Colonic mucosa (tissue), 4 donors: ENCODE measurements around the gene ENPP5. TPM values are rescaled to one million over a fixed set of nuclear protein-coding genes. Genes with fewer than 3 reads are reported as not detected.

ENCODE experiments used
- DNase-seq: peaks from one replicate; pipeline ENCODE4 v3.0.0-alpha.2; 2020
- H3K27ac ChIP-seq: fragments of 200-600 bp; one replicate; pipeline ENCODE4 v1.8.0; 2021
- H3K27me3 ChIP-seq: fragments of 200-600 bp; one replicate; pipeline ENCODE4 v1.8.0; 2021
- H3K36me3 ChIP-seq: fragments of 200-600 bp; one replicate; pipeline ENCODE4 v1.8.0; 2021
- H3K4me1 ChIP-seq: fragments of 200-600 bp; one replicate; pipeline ENCODE4 v1.8.0; 2021; ENCODE audit warnings: mild to moderate bottlenecking
- H3K4me3 ChIP-seq: fragments of 200-600 bp; one replicate; pipeline ENCODE4 v1.8.0; 2021
- H3K9ac ChIP-seq, 2 donors: one replicate each; pipeline ENCODE4 v1.7.0; 2013; ENCODE audit warnings: control low read depth in 2 of 2, low read depth in 2 of 2, low read length in 2 of 2
- H3K9me3 ChIP-seq: fragments of 200-600 bp; one replicate; pipeline ENCODE4 v1.8.0; 2021
- CTCF ChIP-seq: fragments of 200-600 bp; IDR thresholded peaks from one replicate; pipeline ENCODE4 v1.8.0; 2022; ENCODE audit warnings: antibody characterized with exemption, mild to moderate bottlenecking
- intact Hi-C: fragments of 100-400 bp; cut with DNase I; formaldehyde crosslinking; loops from one replicate; pipeline ENCODE4 v1.14.1; 2022
- total RNA-seq, 2 donors: library from RNA; stranded (reverse); fragmentation: NEBNext Ultra II Directional in 1 of 2; extraction: Animal tissue kit (Norgen Biotek cat#: 25700) in 1 of 2; gene quantifications; one replicate each; pipeline ENCODE4 v1.2.1, GENCODE V29; 2021
- donor health status: healthy.
- donor health status: DM: no; HTN: no; CAD: no.
- donor health status: DM: no; HTN: no; CAD: no.

Gene ENPP5
- total RNA-seq, 2 donors from 2014 or later, result 3.6 to 4.3 TPM

GRCh38 chr6:46190889-46191288 lies 20.1 kb upstream of the ENPP5 start:
- TF ChIP-seq CTCF, result no peak
- intact Hi-C loops, result no loop called here
- Histone ChIP-seq H3K27me3 (no peaks in the 10 kb centered on the region), H3K36me3 (no peaks in the 10 kb centered on the region), H3K4me1 (no peaks in the 10 kb centered on the region), H3K4me3 (no peak overlapping the region), H3K9ac (no peak overlapping the region), H3K9me3 (no peaks in the 10 kb centered on the region), H3K27ac (no peak overlapping the region)
- no peak for DNase-seq

GRCh38 chr6:46189726-46190125 lies 18.9 kb upstream of the ENPP5 start:
- H3K4me3 ChIP-seq, result no peak overlapping the region
- H3K27ac ChIP-seq, result no peak overlapping the region
- H3K27me3 ChIP-seq, result no peaks in the 10 kb centered on the region
- no peaks in the 10 kb centered on the region for H3K36me3 ChIP-seq
- TF ChIP-seq CTCF, result no peak
- no peaks in the 10 kb centered on the region for H3K9me3 ChIP-seq
- no peaks in the 10 kb centered on the region for H3K4me1 ChIP-seq
- intact Hi-C loops, result no loop called here
- H3K9ac ChIP-seq, result no peak overlapping the region
- DNase-seq, result no peak

- Histone ChIP-seq H3K9me3 (no peaks in the 10 kb centered on the region), H3K36me3 (no peaks in the 10 kb centered on the region), H3K27me3 (no peaks in the 10 kb centered on the region), H3K9ac (no peak overlapping the region), H3K4me1 (no peaks in the 10 kb centered on the region), H3K27ac (no peak overlapping the region), H3K4me3 (no peak overlapping the region)
- DNase-seq, result no peak
- TF ChIP-seq CTCF, result no peak
- intact Hi-C loops, result no loop called here
Observed at GRCh38 chr6:46186583-46186982, 15.8 kb upstream of the ENPP5 start.

GRCh38 chr6:46184114-46184513 lies 13.3 kb upstream of the ENPP5 start:
- no peak for DNase-seq
- Histone ChIP-seq H3K9me3 (no peaks in the 10 kb centered on the region), H3K27me3 (no peaks in the 10 kb centered on the region), H3K27ac (no peak overlapping the region), H3K9ac (no peak overlapping the region), H3K4me1 (no peaks in the 10 kb centered on the region), H3K36me3 (no peaks in the 10 kb centered on the region), H3K4me3 (no peak overlapping the region)
- no peak for TF ChIP-seq CTCF
- intact Hi-C loops, result no loop called here

GRCh38 chr6:46175976-46176375 lies 5.2 kb upstream of the ENPP5 start:
- Histone ChIP-seq H3K4me3 (no peak overlapping the region), H3K36me3 (no peaks in the 10 kb centered on the region), H3K9me3 (no peaks in the 10 kb centered on the region), H3K27ac (no peak overlapping the region), H3K27me3 (no peaks in the 10 kb centered on the region), H3K9ac (no peak overlapping the region), H3K4me1 (no peaks in the 10 kb centered on the region)
- intact Hi-C loops, result no loop called here
- DNase-seq, result no peak
- no peak for TF ChIP-seq CTCF

- no peaks in the 10 kb centered on the region for H3K27me3 ChIP-seq
- no peak for DNase-seq
- intact Hi-C loops, result no loop called here
- H3K36me3 ChIP-seq, result no peaks in the 10 kb centered on the region
- no peak for TF ChIP-seq CTCF
- H3K4me3 ChIP-seq, result no peak overlapping the region
- H3K4me1 ChIP-seq, result no peaks in the 10 kb centered on the region
- H3K9me3 ChIP-seq, result no peaks in the 10 kb centered on the region
- no peak overlapping the region for H3K9ac ChIP-seq
- H3K27ac ChIP-seq, result no peak overlapping the region
Observed at GRCh38 chr6:46175446-46175845, 4.7 kb upstream of the ENPP5 start.
